Measurements from ENCODE around the gene ITPR1.

DNA sequence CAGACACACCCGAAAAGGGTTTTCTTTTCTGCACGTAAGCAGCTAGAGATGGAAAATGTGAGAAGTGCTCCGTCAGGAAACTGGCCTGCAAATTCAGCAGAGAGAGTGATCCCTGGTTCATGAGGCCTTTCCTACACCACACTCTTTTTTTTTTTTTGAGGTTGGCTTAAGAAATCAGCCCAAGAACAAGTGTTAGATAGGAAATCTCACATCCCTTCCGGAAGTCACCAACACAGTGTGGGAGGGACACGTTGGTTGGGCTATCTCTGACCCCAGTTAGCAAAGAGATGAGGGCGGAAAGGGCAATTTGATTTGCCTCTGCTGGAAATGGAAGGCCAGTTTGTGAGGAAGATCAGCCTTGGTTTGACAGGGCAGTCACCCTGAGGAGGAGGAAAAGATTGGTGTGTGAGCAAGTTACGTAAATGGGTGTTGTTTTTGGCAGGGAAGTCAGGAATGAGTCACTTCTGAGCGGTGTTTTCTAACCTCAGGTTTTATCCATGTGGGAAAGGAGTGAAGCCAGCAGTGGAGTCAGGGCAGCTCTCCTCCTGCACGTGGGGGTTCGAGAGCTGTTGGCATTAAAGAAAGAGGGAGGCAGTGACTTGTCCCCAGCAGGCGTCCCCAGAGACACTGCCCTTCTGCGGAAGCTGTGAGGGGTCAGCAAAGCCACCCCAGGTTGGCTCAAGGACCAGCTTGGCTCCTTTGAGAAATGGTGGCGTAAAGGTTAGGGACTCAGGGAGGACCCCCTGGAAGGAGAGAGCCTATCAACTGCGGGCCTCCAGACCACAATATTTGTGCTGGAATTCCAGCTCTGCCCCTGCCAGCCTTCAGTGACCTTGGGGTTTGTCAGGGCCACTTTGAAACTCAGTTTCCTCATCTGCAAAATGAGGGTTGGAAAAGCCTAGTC lies 248.5 kb downstream of the ITPR1 start:
- TF ChIP-seq EZH2 (IDR thresholded peaks at IDR 0.05) (no peak), POLR2AphosphoS5 (IDR thresholded peaks at IDR 0.05; ENCODE audit: borderline replicate concordance, low read depth, low read length) (no peak), FOXP2 (optimal IDR thresholded peaks at IDR 0.05; ENCODE audit: control extremely low read depth, extremely low read length, insufficient read depth) (no peak)

All from SK-N-MC (cell line).